ENCODE results near the gene MYBBP1A.

Gene MYBBP1A

GRCh38 chr17:4508207-4508606 is 47.0 kb downstream of the MYBBP1A start:
- no peak for TF ChIP-seq CTCF (IDR thresholded peaks at IDR 0.05)
- no peak overlapping the region for H3K27ac ChIP-seq
- H3K27me3 ChIP-seq (ENCODE audit: control insufficient read depth, insufficient read depth, low read length): no peaks in the 10 kb centered on the region
- H3K9ac ChIP-seq: no peak overlapping the region
- H3K79me2 ChIP-seq: no peaks in the 10 kb centered on the region
- no peaks in the 10 kb centered on the region for H3K9me3 ChIP-seq (ENCODE audit: control insufficient read depth, low read length)
- H3K4me2 ChIP-seq (ENCODE audit: low read length): no peak overlapping the region
- no peak overlapping the region for H2AFZ ChIP-seq
- H3K4me1 ChIP-seq: peaks cover 5% of the 10 kb centered on the region
- no peaks in the 10 kb centered on the region for H3K36me3 ChIP-seq (ENCODE audit: control insufficient read depth, insufficient read depth, low read length)
- H3K4me3 ChIP-seq (ENCODE audit: low read depth, low read length): no peak overlapping the region

- no peak overlapping the region for H3K4me2 ChIP-seq (ENCODE audit: low read length)
- TF ChIP-seq CTCF (IDR thresholded peaks at IDR 0.05): no peak
- H3K27me3 ChIP-seq (ENCODE audit: control insufficient read depth, insufficient read depth, low read length): no peaks in the 10 kb centered on the region
- no peak overlapping the region for H3K9ac ChIP-seq
- no peak overlapping the region for H3K4me3 ChIP-seq (ENCODE audit: low read depth, low read length)
- H3K4me1 ChIP-seq: peaks cover 5% of the 10 kb centered on the region
- no peaks in the 10 kb centered on the region for H3K9me3 ChIP-seq (ENCODE audit: control insufficient read depth, low read length)
- no peaks in the 10 kb centered on the region for H3K36me3 ChIP-seq (ENCODE audit: control insufficient read depth, insufficient read depth, low read length)
- no peak overlapping the region for H2AFZ ChIP-seq
- H3K27ac ChIP-seq: peak overlapping the region; percentile 19
- no peaks in the 10 kb centered on the region for H3K79me2 ChIP-seq
Measured at GRCh38 chr17:4507361-4508111, 47.6 kb downstream of the MYBBP1A start.

GRCh38 chr17:4506892-4507291 is 48.3 kb downstream of the MYBBP1A start:
- no peak for TF ChIP-seq CTCF (IDR thresholded peaks at IDR 0.05)
- Histone ChIP-seq H3K79me2 (no peaks in the 10 kb centered on the region), H3K4me2 (ENCODE audit: low read length) (no peak overlapping the region), H3K9me3 (ENCODE audit: control insufficient read depth, low read length) (no peaks in the 10 kb centered on the region), H3K27ac (no peak overlapping the region), H3K27me3 (ENCODE audit: control insufficient read depth, insufficient read depth, low read length) (no peaks in the 10 kb centered on the region), H3K4me1 (peaks cover 5% of the 10 kb centered on the region), H3K4me3 (ENCODE audit: low read depth, low read length) (no peak overlapping the region), H2AFZ (no peak overlapping the region), H3K9ac (no peak overlapping the region), H3K36me3 (ENCODE audit: control insufficient read depth, insufficient read depth, low read length) (no peaks in the 10 kb centered on the region)

GRCh38 chr17:4506175-4506813 is 48.9 kb downstream of the MYBBP1A start:
- no peak overlapping the region for H3K9ac ChIP-seq
- H3K27me3 ChIP-seq (ENCODE audit: control insufficient read depth, insufficient read depth, low read length): no peaks in the 10 kb centered on the region
- H3K4me3 ChIP-seq (ENCODE audit: low read depth, low read length): no peak overlapping the region

More at GRCh38 chr17:4506175-4506813, 48.9 kb downstream of the MYBBP1A start:
- Histone ChIP-seq H3K4me1 (peaks cover 5% of the 10 kb centered on the region), H3K36me3 (ENCODE audit: control insufficient read depth, insufficient read depth, low read length) (no peaks in the 10 kb centered on the region), H3K9me3 (ENCODE audit: control insufficient read depth, low read length) (no peaks in the 10 kb centered on the region), H3K79me2 (no peaks in the 10 kb centered on the region), H3K27ac (no peak overlapping the region), H3K4me2 (ENCODE audit: low read length) (no peak overlapping the region), H2AFZ (no peak overlapping the region)
- no peak for TF ChIP-seq CTCF (IDR thresholded peaks at IDR 0.05)

Measured in parathyroid adenoma (tissue), 2 donors.